Uterus (tissue), 4 donors: ENCODE measurements around the gene VNN1. TPM values are rescaled to one million over a fixed set of nuclear protein-coding genes. Genes with fewer than 3 reads are reported as not detected.
"Not testable (repeated sequence)": the region's sequence is repeated elsewhere in the genome, so short reads cannot be mapped to it uniquely, and the experiment has no call there.

Experiments
- DNase-seq, 2 donors: peaks; one replicate each; pipeline ENCODE4 v3.0.0-alpha.2; 2019 to 2020
- H3K27ac ChIP-seq, 2 donors: fragments of 200-600 bp; sonication (generic); 1 replicate in 1 of 2; 2 replicates in 1 of 2; pipeline ENCODE4 v1.5.1; 2016 to 2018
- H3K27me3 ChIP-seq, 2 donors: fragments of 200-600 bp; sonication (generic); one replicate each; pipeline ENCODE4 v1.5.1; 2018 to 2019; ENCODE audit warnings: control low read depth in 1 of 2
- H3K36me3 ChIP-seq, 2 donors: fragments of 200-600 bp; sonication (generic); one replicate each; pipeline ENCODE4 v1.5.1; 2019; ENCODE audit warnings: control low read depth in 1 of 2
- H3K4me1 ChIP-seq, 2 donors: fragments of 200-600 bp; sonication (generic); one replicate each; pipeline ENCODE4 v1.5.1; 2018 to 2019; ENCODE audit warnings: control low read depth in 1 of 2
- H3K4me3 ChIP-seq, 2 donors: fragments of 200-600 bp; sonication (generic); 1 replicate in 1 of 2; 2 replicates in 1 of 2; pipeline ENCODE4 v1.5.1; 2018 to 2019; ENCODE audit warnings: mild to moderate bottlenecking in 1 of 2
- H3K9me3 ChIP-seq, 2 donors: fragments of 200-600 bp; sonication (generic); one replicate each; pipeline ENCODE4 v1.5.1; 2019; ENCODE audit warnings: control low read depth in 1 of 2
- POLR2A ChIP-seq, 2 donors: fragments of 450-650 bp; IDR thresholded peaks; one replicate each; pipeline ENCODE4 v1.6.1; 2016; ENCODE audit warnings: antibody characterized with exemption in 2 of 2, mild to moderate bottlenecking in 1 of 2, moderate library complexity in 1 of 2
- intact Hi-C: fragments of 100-400 bp; cut with DNase I; formaldehyde crosslinking; loops from one replicate; pipeline ENCODE4 v1.15.1; 2023; ENCODE audit warnings: low total_unique reads
- total RNA-seq, 4 donors: library from RNA; depleted of rRNA in 3 of 4; stranded (reverse); fragments of >200 nt in 3 of 4; gene quantifications; one replicate each; pipeline versions ENCODE4 v1.1.0 to v1.2.4, GENCODE V29; 2014 to 2023
- TF ChIP-seq, protein P1 (sequence below), 4 experiments: fragments of 200-600 bp in 2 of 4; fragments of 450-650 bp in 2 of 4; sonication (generic) in 2 of 4; IDR thresholded peaks; one replicate each; pipeline ENCODE4 v1.5.1; 2016 to 2019; ENCODE audit warnings: antibody characterized with exemption in 4 of 4, mild to moderate bottlenecking in 2 of 4, moderate library complexity in 1 of 4
- donor health status: DM: yes; HTN: yes; CAD: no.

The VNN1 gene
- total RNA-seq, 4 donors from 2014 or later, result 0.64 to 2.9 (median 0.83) TPM; not detected in 1

DNA sequence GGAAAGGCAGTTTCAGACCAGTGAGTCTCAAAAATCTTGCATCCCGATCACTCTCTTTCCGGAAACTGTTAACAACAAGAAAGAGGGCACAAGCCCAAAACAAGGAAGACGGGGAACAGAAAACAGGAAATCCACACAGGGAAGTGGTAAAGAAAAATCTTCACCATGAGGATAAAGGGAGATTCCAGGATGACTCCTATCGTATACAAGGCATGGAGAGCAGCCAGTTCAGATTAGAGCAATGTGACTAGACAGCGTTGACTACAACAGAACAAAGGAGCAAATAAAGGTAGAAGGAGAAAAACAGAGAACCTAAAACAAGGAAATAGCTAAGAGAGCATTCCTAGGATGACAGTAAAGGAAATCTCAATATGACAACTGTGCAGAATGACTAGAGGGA is 26.5 kb downstream of the VNN1 start:
- no peak for TF ChIP-seq POLR2A (IDR thresholded peaks at IDR 0.05)
- TF ChIP-seq, protein P1, sequence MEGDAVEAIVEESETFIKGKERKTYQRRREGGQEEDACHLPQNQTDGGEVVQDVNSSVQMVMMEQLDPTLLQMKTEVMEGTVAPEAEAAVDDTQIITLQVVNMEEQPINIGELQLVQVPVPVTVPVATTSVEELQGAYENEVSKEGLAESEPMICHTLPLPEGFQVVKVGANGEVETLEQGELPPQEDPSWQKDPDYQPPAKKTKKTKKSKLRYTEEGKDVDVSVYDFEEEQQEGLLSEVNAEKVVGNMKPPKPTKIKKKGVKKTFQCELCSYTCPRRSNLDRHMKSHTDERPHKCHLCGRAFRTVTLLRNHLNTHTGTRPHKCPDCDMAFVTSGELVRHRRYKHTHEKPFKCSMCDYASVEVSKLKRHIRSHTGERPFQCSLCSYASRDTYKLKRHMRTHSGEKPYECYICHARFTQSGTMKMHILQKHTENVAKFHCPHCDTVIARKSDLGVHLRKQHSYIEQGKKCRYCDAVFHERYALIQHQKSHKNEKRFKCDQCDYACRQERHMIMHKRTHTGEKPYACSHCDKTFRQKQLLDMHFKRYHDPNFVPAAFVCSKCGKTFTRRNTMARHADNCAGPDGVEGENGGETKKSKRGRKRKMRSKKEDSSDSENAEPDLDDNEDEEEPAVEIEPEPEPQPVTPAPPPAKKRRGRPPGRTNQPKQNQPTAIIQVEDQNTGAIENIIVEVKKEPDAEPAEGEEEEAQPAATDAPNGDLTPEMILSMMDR (IDR thresholded peaks at IDR 0.05), result no peak
- no peaks in the 10 kb centered on the region for H3K36me3 ChIP-seq
- H3K4me1 ChIP-seq, result no peaks in the 10 kb centered on the region
- no peak overlapping the region for H3K27ac ChIP-seq
- intact Hi-C loops, result no loop called here
- H3K9me3 ChIP-seq, result no peaks in the 10 kb centered on the region
- no peaks in the 10 kb centered on the region for H3K27me3 ChIP-seq
- H3K4me3 ChIP-seq, result no peak overlapping the region
- DNase-seq, result no peak

DNA sequence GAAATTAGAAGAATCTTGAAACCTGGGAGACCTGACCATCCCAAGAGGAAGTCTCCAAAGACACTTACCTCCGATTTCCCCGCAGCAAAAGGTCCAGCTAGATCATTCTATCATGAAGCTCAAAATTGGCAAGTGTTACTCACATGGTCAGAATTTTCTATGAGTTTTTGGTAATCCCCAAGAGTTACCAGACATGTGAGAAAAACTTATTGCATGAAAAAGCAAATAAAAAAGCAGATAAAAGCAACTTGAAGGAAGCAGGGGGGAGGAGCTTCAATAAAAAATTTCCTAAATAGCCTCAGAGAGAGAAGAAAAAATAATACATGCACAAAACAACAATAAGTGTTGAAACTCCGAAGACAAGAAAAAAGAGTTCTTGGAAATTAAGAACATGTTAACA is 27.3 kb downstream of the VNN1 start:
- no peak overlapping the region for H3K4me3 ChIP-seq

DNA sequence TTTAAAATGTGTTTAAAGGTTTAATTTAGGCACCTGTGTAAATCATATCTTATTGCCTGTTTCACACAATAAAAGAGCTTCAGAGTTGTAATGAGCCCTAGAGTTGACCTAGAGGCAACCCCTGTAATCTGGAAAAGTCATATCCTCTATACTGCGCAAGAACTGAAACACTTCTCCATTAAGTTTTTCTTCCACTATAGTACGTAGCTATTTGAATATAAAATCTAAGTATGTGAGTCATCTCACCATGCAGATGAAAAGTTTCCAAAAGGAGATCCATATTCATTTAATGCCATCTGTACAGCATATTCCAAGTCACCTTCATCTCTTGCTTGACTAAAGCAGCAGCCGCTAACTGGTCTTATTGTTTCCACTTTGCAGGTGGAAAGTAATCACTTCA is 28.8 kb downstream of the VNN1 start:
- no peaks in the 10 kb centered on the region for H3K4me1 ChIP-seq
- TF ChIP-seq, protein P1 (IDR thresholded peaks at IDR 0.05), result no peak
- TF ChIP-seq POLR2A (IDR thresholded peaks at IDR 0.05), result no peak
- no peak for DNase-seq
- intact Hi-C loops, result no loop called here
- no peaks in the 10 kb centered on the region for H3K27me3 ChIP-seq
- no peak overlapping the region for H3K27ac ChIP-seq
- no peak overlapping the region for H3K4me3 ChIP-seq
- no peaks in the 10 kb centered on the region for H3K36me3 ChIP-seq
- no peaks in the 10 kb centered on the region for H3K9me3 ChIP-seq

More for the DNA sequence above, 27.3 kb downstream of the VNN1 start:
- Histone ChIP-seq H3K27me3 (no peaks in the 10 kb centered on the region), H3K9me3 (no peaks in the 10 kb centered on the region), H3K27ac (no peak overlapping the region), H3K4me1 (no peaks in the 10 kb centered on the region), H3K36me3 (no peaks in the 10 kb centered on the region)
- intact Hi-C loops, result no loop called here
- DNase-seq, result no peak
- TF ChIP-seq POLR2A (IDR thresholded peaks at IDR 0.05), result no peak
- TF ChIP-seq, protein P1 (IDR thresholded peaks at IDR 0.05), result no peak

DNA sequence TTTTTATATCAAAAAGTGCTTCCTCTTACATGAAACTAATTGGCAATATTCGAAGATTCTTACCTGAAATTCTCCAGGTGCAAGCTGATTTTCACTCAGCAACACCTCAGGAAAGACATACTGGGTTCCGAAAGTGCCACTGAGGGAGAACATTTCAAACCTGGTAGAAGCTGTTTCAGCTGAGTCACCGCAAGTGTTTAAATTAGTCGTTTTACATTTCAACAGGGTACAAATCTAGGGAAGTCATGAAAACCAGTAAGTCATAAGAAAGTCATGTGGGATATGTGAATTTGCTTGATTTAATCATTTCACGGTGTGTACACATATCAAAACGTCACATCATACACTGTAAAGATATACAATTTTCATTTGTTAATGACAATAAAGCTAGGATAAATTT is 29.6 kb downstream of the VNN1 start:
- intact Hi-C loops, result no loop called here
- DNase-seq, result no peak
- TF ChIP-seq, protein P1 (IDR thresholded peaks at IDR 0.05), result no peak
- no peak for TF ChIP-seq POLR2A (IDR thresholded peaks at IDR 0.05)
- no peaks in the 10 kb centered on the region for H3K4me1 ChIP-seq
- H3K4me3 ChIP-seq, result no peak overlapping the region
- no peaks in the 10 kb centered on the region for H3K9me3 ChIP-seq
- no peaks in the 10 kb centered on the region for H3K36me3 ChIP-seq
- H3K27me3 ChIP-seq, result no peaks in the 10 kb centered on the region
- no peak overlapping the region for H3K27ac ChIP-seq

DNA sequence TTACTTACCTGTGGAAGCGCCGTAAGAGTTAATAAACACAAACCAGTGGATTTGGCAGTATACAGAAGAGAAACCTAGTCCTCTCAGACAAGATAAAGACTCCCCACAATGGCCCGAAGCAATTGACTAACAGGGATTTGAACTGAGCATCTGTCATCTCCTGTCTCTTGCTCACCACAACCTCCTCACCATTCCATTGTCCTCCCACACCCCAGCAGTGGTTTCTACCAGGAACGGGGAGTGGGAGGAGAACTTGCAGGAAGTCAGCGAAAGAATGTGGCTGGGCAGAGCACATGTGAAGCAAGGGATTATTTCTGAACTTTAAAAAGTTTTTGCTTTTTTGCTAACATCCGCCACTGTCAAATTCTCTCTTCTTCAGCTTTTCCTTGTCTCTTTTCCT is 30.3 kb downstream of the VNN1 start:
- intact Hi-C loops, result no loop called here
- no peaks in the 10 kb centered on the region for H3K27me3 ChIP-seq
- no peak for TF ChIP-seq POLR2A (IDR thresholded peaks at IDR 0.05)
- TF ChIP-seq, protein P1 (IDR thresholded peaks at IDR 0.05), result no peak
- DNase-seq, result no peak
- H3K4me1 ChIP-seq, result no peaks in the 10 kb centered on the region
- H3K27ac ChIP-seq, result no peak overlapping the region
- H3K9me3 ChIP-seq, result no peaks in the 10 kb centered on the region
- no peak overlapping the region for H3K4me3 ChIP-seq
- H3K36me3 ChIP-seq, result no peaks in the 10 kb centered on the region

DNA sequence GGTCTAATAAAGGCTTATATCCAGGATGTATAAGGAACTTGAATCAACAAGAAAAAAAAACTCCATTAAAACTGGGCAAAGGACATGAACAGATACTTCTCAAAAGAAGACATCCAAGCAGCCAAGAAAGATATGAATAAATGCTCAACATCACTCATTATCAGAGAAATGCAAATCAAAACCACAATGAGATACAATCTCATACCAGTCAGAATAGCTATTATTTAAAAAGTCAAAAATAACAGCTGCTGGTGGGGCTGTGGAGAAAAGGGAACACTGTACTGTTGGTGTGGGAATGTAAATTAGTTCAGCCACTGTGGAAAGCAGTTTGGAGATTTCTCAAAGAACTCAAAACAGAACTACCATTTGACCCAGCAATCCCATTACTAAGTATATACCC is 34.8 kb downstream of the VNN1 start:
- H3K4me3 ChIP-seq, H3K36me3 ChIP-seq, H3K4me1 ChIP-seq, DNase-seq, intact Hi-C loops, H3K9me3 ChIP-seq, H3K27ac ChIP-seq, H3K27me3 ChIP-seq: not testable (repeated sequence)
